Mucosa of gallbladder (tissue), 1 donor: ENCODE measurements around the gene TANGO6. TPM values are rescaled to one million over a fixed set of nuclear protein-coding genes. Genes with fewer than 3 reads are reported as not detected.
"Not testable (repeated sequence)": the region's sequence is repeated elsewhere in the genome, so short reads cannot be mapped to it uniquely, and the experiment has no call there.

ENCODE experiments used
- DNase-seq: peaks from one replicate; pipeline ENCODE4 v3.0.0-alpha.2; 2020; ENCODE audit warnings: low spot score
- total RNA-seq: library from RNA; stranded (reverse); gene quantifications from one replicate; pipeline ENCODE4 v1.2.1, GENCODE V29; 2021
- donor health status: DM: no; HTN: no; CAD: no.

Gene TANGO6
- total RNA-seq, 1 donor from 2014 or later = 11.0 TPM

DNA sequence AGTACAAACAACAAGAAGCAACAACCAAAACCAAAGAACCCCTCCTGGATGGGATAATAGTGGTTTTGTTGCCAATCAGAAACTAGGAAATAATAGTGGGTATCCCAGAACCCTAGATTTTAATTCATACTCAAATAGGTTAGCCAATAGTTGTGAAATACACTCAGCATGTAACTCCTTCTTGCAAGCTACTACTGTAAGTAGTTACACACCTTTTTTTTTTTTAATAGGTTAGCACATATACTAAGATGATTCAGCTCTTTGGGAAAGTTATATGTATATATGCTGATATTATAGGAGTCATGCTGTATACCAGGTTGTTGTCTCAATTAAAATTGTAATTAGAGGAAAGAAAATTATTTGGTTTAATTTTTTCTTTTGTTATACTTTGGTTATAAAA is 169.6 kb downstream of the TANGO6 start:
- no peak for DNase-seq

DNA sequence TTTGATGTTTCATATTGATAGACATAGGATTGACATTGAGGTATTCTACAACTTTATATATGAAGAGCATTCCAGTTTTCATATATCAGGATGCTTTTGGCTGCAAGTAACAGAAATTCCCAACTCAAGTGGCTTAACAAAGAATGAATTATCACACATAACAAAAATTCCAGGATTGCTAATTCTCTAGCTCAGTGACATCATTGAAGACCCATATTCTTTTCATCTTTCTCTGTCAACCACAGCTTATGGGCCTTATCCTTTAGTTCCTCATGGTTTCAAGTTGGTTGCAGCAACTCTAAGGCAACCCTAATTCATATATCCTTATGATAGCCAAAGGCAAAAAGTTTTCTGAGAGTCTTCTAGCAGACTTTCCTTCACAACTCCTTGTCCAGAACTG is 170.7 kb downstream of the TANGO6 start:
- no peak for DNase-seq

DNA sequence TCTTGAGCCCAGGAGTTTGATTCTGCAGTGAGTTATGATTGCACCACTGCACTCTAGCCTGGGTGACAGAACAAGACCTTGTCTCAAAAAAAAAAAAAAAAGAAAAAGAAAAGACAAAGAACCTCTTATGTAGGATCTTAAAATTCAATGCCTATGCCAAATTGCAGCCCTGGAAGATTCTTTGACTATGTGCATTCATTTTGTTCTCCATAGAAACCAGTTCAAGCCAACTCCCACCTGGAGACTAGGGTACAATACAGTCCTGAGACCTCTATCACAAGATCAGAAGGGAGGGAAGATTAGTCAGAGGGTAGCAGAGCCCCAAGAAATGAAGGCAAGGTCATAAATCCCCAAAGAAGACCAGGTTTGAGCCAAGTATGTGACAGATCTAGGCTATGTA is 171.5 kb downstream of the TANGO6 start:
- DNase-seq = no peak

DNA sequence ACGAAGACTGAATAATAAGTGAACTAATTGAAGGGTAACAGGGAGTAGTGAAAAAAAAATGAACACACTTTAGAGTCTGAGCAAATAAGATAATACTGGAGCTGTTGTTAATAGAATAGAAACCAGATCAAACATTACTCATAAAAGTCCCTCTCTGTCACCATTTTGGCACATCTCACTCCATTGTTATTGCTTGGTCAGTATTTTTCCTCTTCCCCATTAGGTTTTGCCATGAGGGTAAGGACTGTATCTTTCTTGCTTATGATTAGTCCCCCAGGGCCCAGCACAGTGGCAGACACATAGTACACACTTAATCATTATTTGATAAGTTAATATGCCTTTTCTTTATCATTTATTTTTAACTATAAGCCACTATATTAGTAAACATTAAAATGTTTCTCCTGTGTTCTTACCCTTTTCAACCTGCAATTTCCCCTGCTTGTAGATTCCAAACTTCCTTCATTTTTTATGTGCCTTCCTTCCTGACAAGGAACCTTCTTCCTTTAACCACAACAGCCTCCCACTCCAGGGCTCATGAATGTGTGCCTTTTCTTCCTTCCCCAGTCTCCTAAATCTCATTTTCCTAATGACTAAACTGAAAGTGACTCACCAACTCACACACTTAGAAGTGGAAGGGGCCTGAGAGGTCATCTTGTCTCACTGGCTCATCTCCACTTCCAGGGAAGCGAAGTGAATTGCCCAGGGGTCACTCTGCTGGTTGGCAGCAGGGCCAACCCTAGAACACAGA is 173.9 kb downstream of the TANGO6 start:
- DNase-seq = no peak

DNA sequence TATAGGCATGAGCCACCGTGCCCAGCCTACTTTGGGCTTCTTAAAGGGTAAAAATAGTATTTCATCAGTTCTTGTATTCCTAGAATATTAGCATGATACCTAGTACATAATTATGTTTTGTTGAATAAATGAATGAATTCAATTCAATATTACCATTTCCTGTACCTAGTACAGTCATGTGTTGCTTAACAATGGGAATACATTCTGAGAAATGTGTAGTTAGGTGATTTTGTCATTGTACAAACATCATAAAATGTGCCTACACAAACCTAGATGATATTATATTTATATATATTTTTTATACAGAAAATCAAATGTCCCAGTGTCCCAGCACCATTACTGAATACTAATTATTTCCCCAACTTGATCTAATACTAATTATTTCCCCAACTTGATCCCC is 176.5 kb downstream of the TANGO6 start:
- DNase-seq = no peak

DNA sequence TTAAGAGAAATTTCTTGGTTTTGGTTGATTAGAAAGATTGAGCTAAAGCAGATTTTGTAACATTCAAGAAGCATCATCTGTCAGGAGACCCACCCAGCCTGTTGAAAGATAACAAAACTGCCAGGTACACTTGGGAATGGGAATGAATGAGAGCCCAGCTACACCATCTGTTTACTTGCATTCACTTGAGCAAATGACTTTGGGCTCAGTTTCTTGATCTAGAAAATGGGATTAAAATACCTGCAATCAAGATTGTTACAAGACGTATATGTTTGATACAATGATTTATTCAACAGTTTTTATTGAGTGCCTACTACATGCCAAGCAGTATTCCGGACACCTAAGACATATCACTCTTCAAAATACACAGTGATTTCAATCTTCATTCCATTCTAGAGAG is 185.8 kb downstream of the TANGO6 start:
- DNase-seq = no peak

DNA sequence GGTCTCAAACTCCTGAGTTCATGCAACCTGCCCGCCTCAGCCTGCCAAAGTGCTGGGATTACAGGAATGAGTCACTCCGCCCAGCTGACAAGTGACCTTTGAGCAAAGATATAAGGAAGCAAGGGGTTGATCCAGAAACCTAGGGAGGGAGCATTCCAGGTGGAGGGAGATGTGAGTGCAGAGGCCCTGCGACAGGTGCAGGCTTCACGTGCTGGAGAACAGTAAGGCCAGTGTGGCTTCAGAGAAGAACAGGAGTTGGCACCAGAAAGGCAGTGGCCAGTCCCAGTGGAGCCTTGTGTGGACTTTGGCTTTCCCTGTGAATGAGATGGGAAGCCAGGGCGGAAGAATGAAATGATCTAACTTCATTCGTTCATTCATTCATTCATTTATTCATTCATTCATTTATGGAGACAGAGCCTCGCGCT is 188.6 kb downstream of the TANGO6 start:
- peak; percentile 85 for DNase-seq

DNA sequence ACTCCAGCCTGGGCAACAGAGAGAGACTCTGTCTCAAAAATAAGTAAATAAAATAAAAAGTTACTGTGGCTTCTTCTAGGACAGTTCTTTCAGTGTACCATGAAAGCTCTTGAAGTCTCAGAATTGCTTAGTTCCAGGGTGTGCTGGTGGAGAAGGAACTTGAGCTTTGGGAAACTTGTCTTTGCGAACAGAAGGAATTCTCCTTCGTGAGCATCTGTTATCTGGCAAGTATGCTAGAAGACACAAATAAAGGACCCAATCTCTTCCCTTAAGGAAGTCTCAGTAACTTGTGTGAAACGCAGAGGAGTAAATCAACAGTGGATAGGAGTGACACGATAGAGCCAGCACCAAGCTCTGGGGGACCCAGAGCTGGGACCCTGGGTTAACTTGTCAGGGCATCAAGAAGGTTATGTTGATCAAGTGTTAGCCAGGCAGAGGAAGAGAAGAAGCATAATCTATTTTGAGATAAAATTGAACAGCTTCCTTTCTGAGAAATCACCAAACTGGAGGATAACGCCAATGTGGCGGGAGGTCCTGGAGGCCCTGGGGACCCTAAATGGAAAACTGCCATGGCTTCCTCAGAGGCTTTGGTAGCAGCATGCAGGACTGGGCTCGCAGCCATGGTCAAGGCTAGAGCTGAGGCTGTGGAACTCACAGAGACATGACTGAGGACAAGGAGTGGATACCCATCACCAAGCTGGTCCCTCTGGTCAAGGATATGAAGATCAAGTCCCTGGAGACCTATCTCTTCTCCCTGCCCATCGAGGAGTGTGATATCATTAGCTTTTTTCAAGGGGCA is 190.0 kb downstream of the TANGO6 start:
- DNase-seq = no peak

DNA sequence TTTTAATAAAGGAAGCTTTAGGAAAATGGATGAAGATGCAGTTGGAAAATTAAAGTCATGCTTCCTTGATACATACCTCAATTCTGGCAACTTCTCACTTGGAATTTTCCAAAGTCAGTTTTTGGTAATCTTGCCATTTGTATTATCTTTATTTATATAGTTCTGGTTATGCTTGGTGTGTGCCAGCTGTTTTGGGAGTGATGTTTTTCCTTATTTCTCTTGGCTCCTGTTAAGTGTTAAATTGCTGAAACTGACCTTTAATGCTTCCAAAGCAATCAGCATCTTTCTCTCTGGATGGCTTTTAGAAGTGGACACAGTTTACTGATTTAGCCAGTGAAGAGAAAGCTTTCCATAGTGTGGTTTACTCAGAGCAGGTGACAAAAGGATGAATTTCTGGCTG is 192.0 kb downstream of the TANGO6 start:
- DNase-seq = no peak

DNA sequence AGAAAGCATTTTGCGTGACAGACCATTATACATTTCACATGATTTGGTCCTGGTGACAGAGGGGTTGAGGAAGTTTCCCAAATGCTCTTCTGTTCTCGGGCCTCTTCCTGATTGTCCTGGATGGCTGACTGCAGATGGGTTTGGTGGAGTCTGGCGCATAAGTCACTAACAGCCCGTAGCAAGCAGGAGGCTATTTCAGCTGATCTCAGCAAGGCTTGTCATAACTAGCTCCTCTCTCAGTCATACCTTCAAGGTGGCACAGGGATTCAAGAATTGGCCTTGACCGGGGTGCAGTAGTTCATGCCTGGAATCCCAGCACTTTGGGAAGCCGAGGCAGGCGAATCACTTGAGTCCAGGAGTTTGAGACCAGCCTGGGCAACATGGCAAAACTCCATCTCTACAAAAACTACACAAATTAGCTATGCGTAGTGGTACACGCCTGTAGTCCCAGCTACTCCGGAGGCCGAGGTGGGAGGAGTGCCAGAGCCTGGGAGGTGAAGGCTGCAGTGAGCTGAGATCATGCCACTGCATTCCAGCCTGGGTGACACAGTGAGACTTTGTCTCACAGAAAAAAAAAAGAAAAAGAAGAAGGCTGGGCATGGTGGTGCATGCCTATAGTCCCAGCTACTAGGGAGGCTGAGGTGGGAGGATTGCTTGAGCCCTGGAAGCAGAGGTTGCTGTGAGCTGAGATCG is 193.2 kb downstream of the TANGO6 start:
- DNase-seq = no peak

DNA sequence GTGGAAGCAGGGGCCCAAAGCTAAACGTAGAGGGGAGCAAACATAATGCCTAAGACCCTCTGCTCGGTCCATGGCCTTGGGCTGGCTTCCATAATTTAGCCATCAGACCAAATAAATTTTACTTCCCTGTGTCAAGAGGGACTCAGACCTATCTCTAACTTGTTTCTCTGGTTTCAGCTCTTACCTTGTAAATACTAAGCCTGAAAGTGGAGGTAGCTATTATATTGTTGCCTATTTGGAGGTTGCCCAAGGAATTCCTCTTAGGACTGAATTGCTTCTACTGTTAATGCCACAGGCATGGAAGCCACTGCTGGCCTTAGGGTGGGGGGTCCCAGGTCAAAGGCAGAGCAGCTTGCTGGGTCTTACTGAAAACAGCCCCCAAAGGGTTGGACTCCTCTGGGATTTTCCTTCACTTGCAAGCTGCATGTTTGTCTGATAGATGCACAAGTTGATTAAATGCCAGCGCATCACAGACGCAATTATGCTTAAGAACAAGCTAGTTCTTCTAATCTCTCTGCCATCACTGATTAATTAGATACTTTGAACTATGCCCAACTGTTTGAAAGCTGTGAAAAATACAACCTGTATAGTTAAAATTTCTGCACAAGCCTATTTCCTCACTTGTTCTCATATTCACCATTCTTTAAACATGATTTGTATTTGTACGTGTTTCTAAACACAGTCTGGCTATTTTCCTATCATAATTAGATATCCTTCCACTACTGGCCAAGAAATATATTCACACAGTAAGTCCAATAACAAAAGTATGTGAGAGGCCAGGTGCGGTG is 194.2 kb downstream of the TANGO6 start:
- DNase-seq = no peak

DNA sequence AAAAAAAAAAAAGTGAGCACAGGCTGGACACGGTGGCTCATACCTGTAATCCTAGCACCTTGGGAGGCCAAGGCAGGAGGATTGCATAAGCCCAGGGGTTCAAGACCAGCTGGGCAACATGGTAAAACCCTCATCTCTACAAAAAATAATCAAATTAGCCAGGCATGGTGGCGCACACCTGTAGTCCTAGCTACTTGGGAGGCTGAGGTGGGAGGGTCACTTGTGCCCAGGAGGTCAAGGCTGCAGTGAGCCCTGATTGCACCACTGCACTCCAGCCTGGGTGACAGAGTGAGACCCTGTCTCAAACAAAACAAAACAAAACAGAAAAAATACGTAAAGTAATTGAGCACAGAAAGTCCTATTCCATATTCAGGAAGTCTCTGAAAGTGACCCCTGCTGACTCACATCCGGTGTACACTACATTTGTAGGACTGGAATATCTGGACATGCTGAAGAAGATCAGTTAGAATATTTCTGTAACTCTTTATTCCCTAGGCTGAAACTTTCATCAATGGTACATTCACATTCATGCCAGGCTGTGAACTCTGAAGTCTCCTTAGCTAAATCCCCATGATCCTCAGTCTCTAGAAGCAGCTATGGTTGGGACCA is 196.1 kb downstream of the TANGO6 start:
- no peak for DNase-seq

DNA sequence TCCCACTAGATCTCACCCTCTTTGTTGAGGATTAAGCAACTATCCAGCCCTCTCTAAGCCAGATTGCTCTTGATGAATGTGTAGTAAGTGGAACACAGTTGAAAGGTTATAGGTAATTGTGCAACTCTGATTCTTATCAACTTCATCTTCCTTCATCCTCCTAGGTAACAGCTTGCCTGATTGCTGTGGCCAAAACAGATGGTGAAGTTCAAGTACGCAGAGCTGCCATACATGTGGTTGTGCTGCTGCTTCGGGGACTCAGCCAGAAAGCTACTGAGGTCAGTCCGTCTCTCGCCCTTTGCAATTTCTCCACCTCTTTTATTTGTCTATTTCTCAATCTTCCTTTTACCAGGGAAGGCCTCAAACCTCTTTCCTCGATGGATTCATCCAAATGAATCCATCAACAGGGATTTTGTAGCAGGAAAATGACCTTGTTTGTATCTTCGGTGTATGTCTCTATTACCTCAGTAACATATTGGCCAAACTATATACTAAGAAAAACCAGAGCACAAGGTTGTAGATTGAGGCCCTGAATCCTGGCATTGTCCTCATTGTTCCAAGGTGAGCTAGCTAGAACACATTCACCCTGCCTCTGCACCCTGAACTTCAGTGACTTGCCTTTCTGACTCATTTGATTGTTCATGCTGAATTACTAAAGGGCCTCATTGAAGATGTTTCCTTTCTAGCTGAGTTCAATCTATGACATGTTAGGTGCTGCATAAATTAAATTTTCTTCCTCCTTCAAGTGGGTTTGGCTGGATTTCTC is 197.0 kb downstream of the TANGO6 start:
- DNase-seq = peak; percentile 12

DNA sequence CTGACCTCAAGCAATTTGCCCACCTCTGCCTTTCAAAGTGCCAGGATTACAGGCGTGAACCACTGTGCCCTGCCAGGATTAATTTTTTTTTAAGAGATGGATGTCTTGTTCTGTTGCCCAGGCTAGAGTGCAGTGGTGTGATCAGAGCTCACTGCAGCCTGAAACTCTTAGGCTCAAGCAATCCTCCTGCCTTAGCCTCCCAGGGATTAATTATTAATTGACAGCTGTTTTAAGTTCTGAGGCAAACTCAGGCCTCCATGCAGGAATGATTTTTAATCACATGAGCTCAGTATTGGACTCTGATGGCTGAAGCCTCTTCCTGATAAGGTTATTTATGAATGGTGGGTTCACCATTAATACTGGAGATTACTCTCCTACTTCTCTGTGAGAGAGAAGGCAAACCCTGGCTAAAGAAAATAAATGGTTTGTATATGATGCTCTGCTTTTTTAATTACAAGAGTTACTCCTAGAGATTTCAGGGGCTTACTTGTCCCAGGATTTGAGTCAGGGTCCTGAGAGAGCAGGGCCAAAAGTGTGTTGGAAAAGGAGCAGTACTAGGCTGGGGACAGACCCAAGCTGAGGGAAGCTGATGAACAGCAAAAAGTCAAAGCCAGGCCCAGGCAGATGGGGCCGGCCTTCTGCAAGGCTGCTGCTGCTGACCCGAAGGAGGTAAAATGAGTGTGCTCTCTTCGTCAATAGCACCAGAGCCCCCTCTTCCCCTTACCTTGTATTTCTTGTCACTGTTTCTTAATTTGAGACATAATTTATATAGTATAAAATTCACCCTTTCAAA is 205.2 kb downstream of the TANGO6 start:
- no peak for DNase-seq

DNA sequence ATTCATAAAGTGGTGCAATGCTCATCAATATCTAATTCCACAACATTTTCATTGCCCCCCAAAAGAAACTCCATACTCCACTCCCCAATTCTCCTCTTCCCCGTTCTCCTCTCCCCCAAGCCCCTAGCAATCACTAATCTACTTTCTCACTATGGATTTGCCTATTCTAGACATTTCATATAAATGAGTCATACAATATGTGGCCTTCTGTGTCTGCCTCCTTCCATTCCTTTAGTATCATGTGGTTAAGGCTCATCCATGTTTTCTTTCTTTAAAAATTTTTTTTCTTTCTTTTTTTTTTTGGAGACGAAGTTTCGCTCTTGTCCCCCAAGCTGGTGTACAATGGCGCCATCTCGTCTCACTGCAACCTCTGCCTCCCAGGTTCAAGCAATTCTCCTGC is 205.8 kb downstream of the TANGO6 start:
- no peak for DNase-seq

DNA sequence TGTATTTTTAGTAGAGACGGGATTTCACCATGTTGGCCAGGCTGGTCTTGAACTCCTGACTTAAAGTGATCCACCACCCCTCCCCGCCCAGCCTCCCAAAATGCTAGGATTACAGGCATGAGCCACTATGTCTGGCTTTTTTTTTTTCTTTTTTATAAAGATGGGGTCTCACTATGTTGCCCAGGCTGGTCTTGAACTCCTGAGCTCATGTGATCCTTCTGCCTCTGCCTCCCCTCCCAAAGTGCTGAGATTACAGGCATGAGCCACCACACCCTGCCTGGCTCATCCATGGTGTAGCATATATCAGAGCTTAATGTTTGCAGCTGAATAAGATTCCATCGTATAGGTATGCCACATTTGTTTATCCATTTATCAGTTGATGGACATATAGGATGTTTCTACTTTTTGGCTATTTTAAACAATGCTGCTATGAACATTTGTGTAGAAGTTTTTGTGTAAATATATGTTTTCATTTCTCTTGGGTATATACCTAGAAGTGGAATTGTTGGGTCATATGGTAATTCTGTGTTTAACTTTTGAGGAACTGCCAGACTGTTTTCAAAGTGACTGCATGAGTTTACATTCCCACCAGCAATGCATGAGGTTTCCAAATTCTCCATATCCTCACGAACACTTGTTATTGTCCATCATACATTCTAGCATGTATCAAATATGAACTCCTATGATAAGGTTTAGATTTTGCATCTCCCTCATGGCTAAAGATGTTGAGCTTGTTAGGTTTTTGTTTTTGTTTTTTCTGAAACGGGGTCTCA is 206.5 kb downstream of the TANGO6 start:
- no peak for DNase-seq

DNA sequence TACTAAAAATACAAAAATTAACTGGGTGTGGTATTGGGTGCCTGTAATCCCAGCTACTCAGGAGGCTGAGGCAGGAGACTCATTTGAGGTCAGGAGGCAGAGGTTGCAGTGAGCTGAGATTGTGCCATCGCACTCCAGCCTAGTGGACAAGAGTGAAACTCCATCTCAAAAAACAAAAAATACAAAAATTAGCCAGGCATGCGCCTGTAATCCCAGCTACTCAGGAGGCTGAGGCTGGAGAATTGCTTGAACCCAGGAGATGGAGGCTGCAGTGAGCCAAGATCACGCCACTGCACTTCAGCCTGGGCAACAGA is 208.1 kb downstream of the TANGO6 start:
- DNase-seq = not testable (repeated sequence)

DNA sequence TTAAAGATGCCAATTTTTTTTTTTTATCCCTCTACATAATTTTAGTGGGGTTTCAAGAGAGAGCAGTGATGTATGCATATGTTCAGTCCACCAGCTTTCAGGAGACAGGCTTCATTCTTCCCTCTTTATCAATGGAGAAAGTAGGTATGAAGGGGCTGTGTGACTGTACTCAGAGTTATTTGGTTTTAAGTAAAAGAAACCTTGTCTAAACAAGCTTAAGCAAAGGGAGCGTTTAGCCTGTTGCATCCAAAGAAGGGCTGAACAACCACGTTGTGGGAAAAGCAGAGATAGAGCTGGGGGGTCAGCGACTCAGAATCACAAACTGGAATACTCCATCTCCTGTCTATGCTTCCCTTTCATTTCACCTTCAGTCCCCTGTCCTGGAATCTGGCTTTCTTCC is 211.7 kb downstream of the TANGO6 start:
- no peak for DNase-seq

DNA sequence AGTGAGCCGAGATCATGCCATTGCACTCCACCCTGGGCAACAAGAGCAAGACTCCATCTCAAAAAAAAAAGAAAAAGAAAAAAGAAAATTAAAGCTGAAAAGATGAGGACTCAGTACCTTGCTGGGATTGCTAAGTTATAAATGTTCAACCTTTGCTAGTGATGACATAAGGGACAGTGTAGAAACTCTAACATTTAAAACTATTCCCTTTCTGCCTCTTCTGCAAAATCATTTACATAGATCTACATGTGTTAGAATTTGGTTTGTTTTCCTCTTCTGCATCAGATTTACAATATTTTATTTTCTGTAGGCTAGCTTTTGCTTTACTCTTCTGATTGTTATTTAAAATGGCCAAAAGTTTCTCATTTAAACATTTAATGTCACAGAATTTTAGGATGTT is 212.6 kb downstream of the TANGO6 start:
- no peak for DNase-seq
